ENCODE data around the gene RINT1. TPM values are rescaled to one million over a fixed set of nuclear protein-coding genes. Genes with fewer than 3 reads are reported as not detected.
A peak's percentile ranks its signal among the peaks of the same experiment; 100 is the strongest.
"Not testable (repeated sequence)": the region's sequence is repeated elsewhere in the genome, so short reads cannot be mapped to it uniquely, and the experiment has no call there.

The RINT1 gene
- total RNA-seq, 6 experiments from 2014 or later, result 7.2 to 10.6 (median 9.1) TPM

DNA sequence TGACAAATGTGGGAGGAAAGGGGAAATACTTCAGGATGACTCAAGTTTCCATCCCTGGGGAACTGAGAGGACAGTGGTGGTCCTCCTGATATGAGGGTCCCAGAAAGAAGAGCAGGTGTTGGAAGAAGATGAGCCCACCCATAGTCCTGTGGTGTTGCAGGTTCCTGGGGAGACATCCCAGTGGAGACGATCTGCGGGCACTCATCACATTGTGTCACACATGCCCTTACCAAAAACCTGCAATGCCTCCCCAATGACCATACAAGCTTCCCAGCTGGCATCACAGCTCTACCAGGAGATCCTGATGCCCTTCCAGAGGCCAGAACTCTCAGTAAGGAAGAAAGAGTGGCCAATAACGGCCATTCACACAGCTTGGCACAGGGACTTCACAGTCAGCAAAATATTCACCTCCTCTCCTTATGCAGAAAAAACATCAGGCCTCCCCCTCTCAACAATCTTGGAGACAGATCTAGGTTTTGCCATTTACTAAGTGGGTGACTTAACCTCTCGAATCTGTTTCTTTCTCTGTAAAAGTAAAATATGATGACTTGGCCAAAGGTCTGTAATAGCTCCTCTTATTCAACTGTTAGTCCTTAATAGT is 19.0 kb upstream of the RINT1 start:
- intact Hi-C loops (cut with DNase I), result no loop called here
- no peaks in the 10 kb centered on the region for H3K4me1 ChIP-seq
- H3K9me3 ChIP-seq, result no peaks in the 10 kb centered on the region
- no peak for DNase-seq
- 80% methylated on average over 3 of the region's 4 CpGs for WGBS (ENCODE audit: insufficient coverage, low coverage, low lambda C conversion rate, missing lambda C conversion rate)
- no peak overlapping the region for H3K27ac ChIP-seq
- no peak for ATAC-seq
- H3K27me3 ChIP-seq, result no peaks in the 10 kb centered on the region
- no peak overlapping the region for H3K4me3 ChIP-seq
- no peaks in the 10 kb centered on the region for H3K36me3 ChIP-seq
- no peak for TF ChIP-seq POLR2A (IDR thresholded peaks at IDR 0.05)
- TF ChIP-seq, protein P1, sequence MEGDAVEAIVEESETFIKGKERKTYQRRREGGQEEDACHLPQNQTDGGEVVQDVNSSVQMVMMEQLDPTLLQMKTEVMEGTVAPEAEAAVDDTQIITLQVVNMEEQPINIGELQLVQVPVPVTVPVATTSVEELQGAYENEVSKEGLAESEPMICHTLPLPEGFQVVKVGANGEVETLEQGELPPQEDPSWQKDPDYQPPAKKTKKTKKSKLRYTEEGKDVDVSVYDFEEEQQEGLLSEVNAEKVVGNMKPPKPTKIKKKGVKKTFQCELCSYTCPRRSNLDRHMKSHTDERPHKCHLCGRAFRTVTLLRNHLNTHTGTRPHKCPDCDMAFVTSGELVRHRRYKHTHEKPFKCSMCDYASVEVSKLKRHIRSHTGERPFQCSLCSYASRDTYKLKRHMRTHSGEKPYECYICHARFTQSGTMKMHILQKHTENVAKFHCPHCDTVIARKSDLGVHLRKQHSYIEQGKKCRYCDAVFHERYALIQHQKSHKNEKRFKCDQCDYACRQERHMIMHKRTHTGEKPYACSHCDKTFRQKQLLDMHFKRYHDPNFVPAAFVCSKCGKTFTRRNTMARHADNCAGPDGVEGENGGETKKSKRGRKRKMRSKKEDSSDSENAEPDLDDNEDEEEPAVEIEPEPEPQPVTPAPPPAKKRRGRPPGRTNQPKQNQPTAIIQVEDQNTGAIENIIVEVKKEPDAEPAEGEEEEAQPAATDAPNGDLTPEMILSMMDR (IDR thresholded peaks at IDR 0.05), result no peak

DNA sequence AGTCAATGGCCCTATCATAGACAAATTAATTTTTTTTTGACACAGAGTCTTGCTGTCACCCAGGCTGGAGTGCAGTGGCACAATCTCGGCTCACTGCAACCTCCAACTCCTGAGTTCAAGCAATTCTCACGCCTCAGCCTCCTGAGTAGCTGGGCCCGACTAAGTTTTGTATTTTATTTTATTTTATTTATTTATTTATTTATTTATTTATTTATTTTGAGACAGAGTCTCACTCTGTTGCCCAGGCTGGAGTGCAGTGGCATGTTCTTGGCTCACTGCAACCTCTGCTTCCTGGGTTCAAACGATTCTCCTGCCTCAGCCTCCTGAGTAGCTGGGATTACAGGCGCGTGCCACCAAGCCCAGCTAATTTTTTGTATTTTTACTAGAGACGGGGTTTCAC is 16.4 kb upstream of the RINT1 start:
- ATAC-seq; H3K27ac ChIP-seq; DNase-seq; H3K4me1 ChIP-seq; H3K36me3 ChIP-seq; H3K4me3 ChIP-seq; H3K9me3 ChIP-seq; intact Hi-C loops (cut with DNase I); H3K27me3 ChIP-seq: not testable (repeated sequence)
- WGBS (ENCODE audit: insufficient coverage, low coverage, low lambda C conversion rate, missing lambda C conversion rate), result 90% methylated on average over 7 of the region's 7 CpGs

DNA sequence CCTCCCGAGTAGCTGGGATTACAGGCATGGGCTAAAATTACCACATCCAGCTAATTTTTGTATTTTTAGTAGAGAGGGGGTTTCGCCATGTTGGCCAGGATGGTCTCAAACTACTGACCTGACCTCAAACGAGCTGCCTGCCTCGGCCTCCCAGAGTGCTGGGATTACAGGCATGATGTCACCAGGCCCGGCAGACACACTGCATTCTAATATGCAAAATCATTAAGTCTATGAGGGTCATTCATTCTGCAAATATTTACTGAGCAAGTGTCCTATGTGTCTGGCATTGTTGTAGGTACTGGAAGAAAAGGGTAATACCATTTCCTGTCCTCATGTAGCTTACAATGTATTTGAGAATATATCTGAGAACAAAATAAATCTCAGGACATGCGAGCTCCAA is 12.6 kb upstream of the RINT1 start:
- no peak for DNase-seq
- no peaks in the 10 kb centered on the region for H3K36me3 ChIP-seq
- intact Hi-C loops (cut with DNase I), result no loop called here
- H3K27me3 ChIP-seq, result no peaks in the 10 kb centered on the region
- ATAC-seq, result no peak
- H3K4me1 ChIP-seq, result peaks cover 0 to 17% (median 4%) of the 10 kb centered on the region in 4 donors
- no peaks in the 10 kb centered on the region for H3K9me3 ChIP-seq
- no peak for TF ChIP-seq POLR2A (IDR thresholded peaks at IDR 0.05)
- TF ChIP-seq, protein P1 (IDR thresholded peaks at IDR 0.05), result no peak
- WGBS (ENCODE audit: insufficient coverage, low coverage, low lambda C conversion rate, missing lambda C conversion rate), result 94% methylated on average over 4 of the region's 6 CpGs
- H3K27ac ChIP-seq, result no peak overlapping the region
- H3K4me3 ChIP-seq, result no peak overlapping the region

DNA sequence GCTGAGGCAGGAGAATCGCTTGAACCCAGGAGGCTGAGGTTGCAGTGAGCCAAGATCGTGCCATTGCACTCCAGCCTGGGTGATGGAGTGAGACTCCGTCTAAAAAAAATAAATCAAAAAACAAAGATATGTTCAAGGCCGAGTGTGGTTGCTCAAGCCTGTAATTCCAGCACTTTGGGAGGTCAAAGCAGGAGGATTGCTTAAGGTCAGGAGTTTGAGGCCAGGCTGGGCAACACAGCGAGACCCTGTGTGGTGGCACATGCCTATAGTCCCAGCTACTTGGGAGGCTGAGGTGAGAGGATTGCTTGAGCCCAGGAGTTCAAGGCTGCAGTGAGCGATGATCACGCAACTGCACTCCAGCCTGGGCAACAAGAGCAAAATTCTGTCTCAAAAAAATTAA is 11.4 kb upstream of the RINT1 start:
- H3K36me3 ChIP-seq; H3K4me3 ChIP-seq; H3K27me3 ChIP-seq; intact Hi-C loops (cut with DNase I); H3K27ac ChIP-seq; ATAC-seq; H3K9me3 ChIP-seq; DNase-seq: not testable (repeated sequence)
- WGBS (ENCODE audit: insufficient coverage, low coverage, low lambda C conversion rate, missing lambda C conversion rate), result 96% methylated on average over 6 of the region's 7 CpGs
- H3K4me1 ChIP-seq, result peaks cover 0 to 17% (median 4%) of the 10 kb centered on the region in 4 donors

DNA sequence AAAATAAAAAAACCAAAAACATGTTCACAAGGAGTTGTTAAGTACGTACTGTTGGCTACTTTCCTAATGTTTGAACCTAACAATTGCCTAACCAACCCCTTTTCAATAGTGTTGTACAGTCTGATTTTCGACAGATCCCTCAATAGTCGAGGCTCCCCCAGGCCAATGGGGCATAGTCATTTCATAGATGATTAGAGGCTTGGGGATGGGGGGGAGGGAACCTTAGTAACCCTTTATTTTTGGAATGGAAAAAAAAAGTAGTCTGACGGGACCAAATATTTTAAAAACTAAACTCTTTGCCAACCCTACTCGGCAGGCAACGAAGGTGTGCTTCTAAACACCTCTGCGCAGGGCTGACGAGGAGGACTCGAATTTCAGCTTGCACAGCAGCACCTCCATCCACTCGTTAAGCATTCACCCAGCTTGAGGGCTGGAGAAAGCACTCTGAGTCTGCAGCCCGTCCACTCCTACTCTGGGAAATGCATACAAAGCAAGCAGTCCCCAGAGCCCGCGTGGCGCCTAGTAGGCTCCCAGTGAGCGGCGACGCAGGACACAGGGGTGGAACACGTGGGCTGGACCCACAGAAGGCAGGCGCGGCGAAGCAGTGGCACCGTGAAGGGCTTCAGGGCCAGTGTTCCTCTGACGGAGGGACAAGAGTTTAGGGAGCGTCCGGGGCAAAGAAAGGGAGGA is 10.8 kb upstream of the RINT1 start:
- peaks cover 0 to 17% (median 4%) of the 10 kb centered on the region in 4 donors for H3K4me1 ChIP-seq
- ATAC-seq (peak; percentile 62 to 69 (median 66)), DNase-seq (peak; percentile 70 to 79 (median 72))
- H3K36me3 ChIP-seq, result no peaks in the 10 kb centered on the region
- 18% methylated on average over 13 of the region's 25 CpGs for WGBS (ENCODE audit: insufficient coverage, low coverage, low lambda C conversion rate, missing lambda C conversion rate)
- H3K9me3 ChIP-seq, result no peaks in the 10 kb centered on the region
- TF ChIP-seq, protein P1 (IDR thresholded peaks at IDR 0.05), result no peak
- no peak for TF ChIP-seq POLR2A (IDR thresholded peaks at IDR 0.05)
- no peaks in the 10 kb centered on the region for H3K27me3 ChIP-seq
- peak overlapping the region; percentile 68 to 79 (median 70) for H3K27ac ChIP-seq
- H3K4me3 ChIP-seq, result peak overlapping the region; percentile 82 to 96 (median 88)
- intact Hi-C loops (cut with DNase I), result no loop called here

Data from right lobe of liver (tissue), 6 donors.